Stimulated activated CD4-positive, alpha-beta T cell treated with anti-CD3 and anti-CD28 coated beads, Interleukin-1b, Interleukin-23, amount 100 ng/mL, for 24 hours (primary cell): ENCODE data around the gene SLAMF8.

Source experiments
- DNase-seq, 4 experiments: peaks; one replicate each; pipeline ENCODE4 v3.0.0-alpha.2; 2020; ENCODE audit warnings: low read depth in 4 of 4, low spot score in 1 of 4

SLAMF8 gene

GRCh38 chr1:159826441-159827101 lies at the start of gene SLAMF8:
TSS of gene SLAMF8 (plus strand) at chr1:159826873. CDS start at chr1:159826899, 26 bp downstream.
- peak in 1 of 4 experiments; percentile 38 for DNase-seq

- DNase-seq = no peak
These were observed 48.4 kb upstream of the SLAMF8 start for GRCh38 chr1:159778266-159778665.

GRCh38 chr1:159779403-159779851 lies 47.2 kb upstream of the SLAMF8 start:
- DNase-seq = no peak

GRCh38 chr1:159780583-159781582 lies 45.8 kb upstream of the SLAMF8 start, which contains the start of gene DUSP23:
TSS of gene DUSP23 (plus strand) at chr1:159780962. CDS start at chr1:159781101, 139 bp downstream.
- peak; percentile 78 to 92 (median 86) for DNase-seq

GRCh38 chr1:159781992-159782391 lies 44.7 kb upstream of the SLAMF8 start:
- DNase-seq = no peak

- DNase-seq = no peak
These were observed 42.9 kb upstream of the SLAMF8 start for GRCh38 chr1:159783724-159784123.

- DNase-seq = no peak
These were observed 40.2 kb upstream of the SLAMF8 start for GRCh38 chr1:159786465-159786864.

- DNase-seq = no peak
These were observed 39.7 kb upstream of the SLAMF8 start for GRCh38 chr1:159786966-159787365.

- no peak for DNase-seq
These were observed 36.3 kb upstream of the SLAMF8 start for GRCh38 chr1:159790237-159790917.

- no peak for DNase-seq
These were observed 35.6 kb upstream of the SLAMF8 start for GRCh38 chr1:159791031-159791430.

- DNase-seq = no peak
These were observed 35.2 kb upstream of the SLAMF8 start for GRCh38 chr1:159791461-159791860.

GRCh38 chr1:159795534-159795933 lies 31.1 kb upstream of the SLAMF8 start:
- DNase-seq = no peak

GRCh38 chr1:159798893-159799292 lies 27.8 kb upstream of the SLAMF8 start:
- DNase-seq = peak in 3 of 4 experiments; percentile 7 to 19 (median 12)

GRCh38 chr1:159799446-159799985 lies 27.2 kb upstream of the SLAMF8 start:
- no peak for DNase-seq

GRCh38 chr1:159800177-159800930 lies 26.3 kb upstream of the SLAMF8 start:
- DNase-seq = no peak

GRCh38 chr1:159802111-159802510 lies 24.6 kb upstream of the SLAMF8 start, which contains the start of gene FCRL6:
TSS of gene FCRL6 (plus strand) at chr1:159802360. CDS start at chr1:159802425, 65 bp downstream.
- DNase-seq = no peak

- no peak for DNase-seq
These were observed 22.6 kb upstream of the SLAMF8 start for GRCh38 chr1:159803956-159804689.

- no peak for DNase-seq
These were observed 21.7 kb upstream of the SLAMF8 start for GRCh38 chr1:159804924-159805323.

- DNase-seq = no peak
These were observed 10.7 kb upstream of the SLAMF8 start for GRCh38 chr1:159815926-159816325.
